ENCODE results near the gene PHPT1. TPM values are rescaled to one million over a fixed set of nuclear protein-coding genes. Genes with fewer than 3 reads are reported as not detected.

The PHPT1 gene
- total and polyA plus RNA-seq, 2 experiments from 2014 or later, result 86.2 to 437 TPM

- no peak for TF ChIP-seq CREB1 (CRISPR knock-in tag; IDR thresholded peaks at IDR 0.05; ENCODE audit: low read depth)
- TF ChIP-seq STAT1 (IDR thresholded peaks at IDR 0.05; ENCODE audit: unreplicated experiment), result no peak
- no peak for TF ChIP-seq POLR2AphosphoS5 (IDR thresholded peaks at IDR 0.05; ENCODE audit: low read depth)
- no peak for TF ChIP-seq ETS1 (IDR thresholded peaks at IDR 0.05)
These were observed 10.6 kb upstream of the PHPT1 start (continued) for GRCh38 chr9:136838314-136839228.

GRCh38 chr9:136839229-136840139 is 9.7 kb upstream of the PHPT1 start:
- Mint-ChIP-seq H3K27ac (no peak overlapping the region), H3K4me3 (peak overlapping the region; percentile 3; the same call in 1 of the 3 replicates)
- ATAC-seq, result no peak
- TF ChIP-seq NANOG (IDR thresholded peaks at IDR 0.05; ENCODE audit: borderline replicate concordance) (no peak), ETS1 (IDR thresholded peaks at IDR 0.05) (no peak), ZNF114 (CRISPR knock-in tag; IDR thresholded peaks at IDR 0.05) (no peak), ZNF462 (CRISPR knock-in tag; IDR thresholded peaks at IDR 0.05) (no peak), EZH2 (IDR thresholded peaks at IDR 0.05; ENCODE audit: low read depth, unreplicated experiment) (no peak), POLR2AphosphoS5 (IDR thresholded peaks at IDR 0.05; ENCODE audit: low read depth) (no peak), EZH2phosphoT487 (IDR thresholded peaks at IDR 0.05; ENCODE audit: unreplicated experiment) (no peak), STAT1 (IDR thresholded peaks at IDR 0.05; ENCODE audit: unreplicated experiment) (no peak), JUNB (IDR thresholded peaks at IDR 0.05; ENCODE audit: unreplicated experiment) (no peak), ZNF331 (CRISPR knock-in tag; IDR thresholded peaks at IDR 0.05; ENCODE audit: low read depth) (no peak)

More at GRCh38 chr9:136839229-136840139, 9.7 kb upstream of the PHPT1 start:
- Histone ChIP-seq H3K4me1 (ENCODE audit: insufficient read depth) (peaks cover 15% of the 10 kb centered on the region; the same call in 1 of the 2 replicates), H2AFZ (no peak overlapping the region), H3K4me3 (no peak overlapping the region), H3K79me2 (replicated peaks; ENCODE audit: insufficient read depth) (no peaks in the 10 kb centered on the region), H3K9me2 (ENCODE audit: insufficient read depth) (no peaks in the 10 kb centered on the region), H3F3A (replicated peaks; ENCODE audit: low read depth) (no peaks in the 10 kb centered on the region), H3K4me2 (no peak overlapping the region), H4K20me1 (replicated peaks; ENCODE audit: insufficient read depth) (no peaks in the 10 kb centered on the region), H3K27me3 (ENCODE audit: insufficient read depth) (no peaks in the 10 kb centered on the region), H3K27ac (ENCODE audit: low read depth) (no peak overlapping the region), H3K36me3 (ENCODE audit: insufficient read depth) (no peaks in the 10 kb centered on the region)
- Mint-ChIP-seq H3K36me3 (ENCODE audit: low read depth) (peaks cover 12% of the 10 kb centered on the region), H3K4me1 (peaks cover 26% of the 10 kb centered on the region), H3K27me3 (ENCODE audit: insufficient read depth, low read depth, poor library complexity) (peaks cover 40% of the 10 kb centered on the region), H3K9me3 (no peaks in the 10 kb centered on the region; the same call in 2 of the 3 replicates)
- no peak for DNase-seq (ENCODE audit: low spot score)

Data from GM23338 (cell line).